CD4-positive, alpha-beta memory T cell (primary cell): ENCODE measurements around the gene TNC. TPM values are rescaled to one million over a fixed set of nuclear protein-coding genes. Genes with fewer than 3 reads are reported as not detected.

Source experiments
- CTCF ChIA-PET: fragments of 350-600 bp; sonication (Branson Sonifier 250); formaldehyde crosslinking; loops from one replicate; lab custom pipeline; 2021; ENCODE audit warnings: inconsistent platforms; ENCODE audit not compliant: partially characterized antibody; lab: Charles Lee
- POLR2A ChIA-PET: fragments of 350-600 bp; sonication (Branson Sonifier 250); formaldehyde crosslinking; loops from one replicate; lab custom pipeline; 2021; ENCODE audit not compliant: partially characterized antibody; lab: Charles Lee
- DNase-seq, 5 donors: peaks; one replicate each; pipeline versions ENCODE4 v3.0.0 to v3.0.0-alpha.2; 2020 to 2022; ENCODE audit warnings: mixed read lengths in 1 of 5
- H3K27ac ChIP-seq: one replicate; pipeline ENCODE4 v1.7.0; 2013; ENCODE audit warnings: low read depth, low read length
- H3K27me3 ChIP-seq: 2 replicates; pipeline ENCODE4 v1.7.0; 2013; ENCODE audit warnings: mild to moderate bottlenecking, low read length, moderate library complexity; ENCODE audit not compliant: insufficient read depth
- H3K36me3 ChIP-seq: 2 replicates; pipeline ENCODE4 v1.7.0; 2013; ENCODE audit warnings: mild to moderate bottlenecking, low read length, moderate library complexity; ENCODE audit not compliant: insufficient read depth
- H3K4me1 ChIP-seq: 2 replicates; pipeline ENCODE4 v1.7.0; 2013; ENCODE audit warnings: mild to moderate bottlenecking, low read length, moderate library complexity; ENCODE audit not compliant: insufficient read depth
- H3K4me3 ChIP-seq, 2 donors: one replicate each; pipeline ENCODE4 v1.7.0; 2013; ENCODE audit warnings: low read length in 2 of 2, mild to moderate bottlenecking in 1 of 2
- H3K9me3 ChIP-seq, 2 donors: one replicate each; pipeline ENCODE4 v1.7.0; 2013; ENCODE audit warnings: low read length in 2 of 2, control low read depth in 1 of 2; ENCODE audit not compliant: control insufficient read depth in 1 of 2
- H3K27ac Mint-ChIP-seq, 7 donors: one replicate each; pipeline ENCODE4 v1.8.0; 2020 to 2021; ENCODE audit warnings: mixed read lengths in 7 of 7, mild to moderate bottlenecking in 6 of 7, inconsistent platforms in 3 of 7, moderate library complexity in 3 of 7
- H3K27me3 Mint-ChIP-seq, 2 donors: one replicate each; pipeline ENCODE4 v1.8.0; 2020 to 2021; ENCODE audit warnings: mixed read lengths in 2 of 2
- H3K36me3 Mint-ChIP-seq, 2 donors: one replicate each; pipeline ENCODE4 v1.8.0; 2020 to 2021; ENCODE audit warnings: mixed read lengths in 2 of 2, inconsistent platforms in 1 of 2, mild to moderate bottlenecking in 1 of 2
- H3K4me1 Mint-ChIP-seq, 4 donors: one replicate each; pipeline ENCODE4 v1.8.0; 2020 to 2021; ENCODE audit warnings: mixed read lengths in 4 of 4, mild to moderate bottlenecking in 1 of 4
- H3K4me3 Mint-ChIP-seq, 8 donors: one replicate each; pipeline ENCODE4 v1.8.0; 2020 to 2021; ENCODE audit warnings: mixed read lengths in 8 of 8, mild to moderate bottlenecking in 7 of 8, moderate library complexity in 6 of 8, inconsistent platforms in 3 of 8
- H3K9me3 Mint-ChIP-seq, 8 donors: one replicate each; pipeline ENCODE4 v1.8.0; 2020 to 2021; ENCODE audit warnings: mixed read lengths in 8 of 8, mild to moderate bottlenecking in 5 of 8, inconsistent platforms in 3 of 8, moderate library complexity in 1 of 8
- intact Hi-C: fragments of 100-400 bp; cut with micrococcal nuclease; formaldehyde crosslinking; loops from one replicate; pipeline ENCODE4 v1.15.1; 2023
- polyA plus RNA-seq, 2 donors: library from polyadenylated mRNA; unstranded; fragments of 300-500 nt; fragmentation: Illumina TruSeq; gene quantifications; one replicate each; pipeline ENCODE4 v1.2.3, GENCODE V29; 2021
- total RNA-seq, 2 experiments: library from RNA; stranded (reverse); gene quantifications; one replicate each; pipeline ENCODE4 v1.2.3, GENCODE V29; 2021

Gene TNC
- total and polyA plus RNA-seq, 4 experiments from 2014 or later: not detected

GRCh38 chr9:115050002-115050490 is 67.9 kb downstream of the TNC start:
- Histone ChIP-seq H3K36me3 (no peaks in the 10 kb centered on the region), H3K4me1 (no peaks in the 10 kb centered on the region), H3K27ac (no peak overlapping the region), H3K27me3 (no peaks in the 10 kb centered on the region), H3K9me3 (no peaks in the 10 kb centered on the region), H3K4me3 (no peak overlapping the region)
- DNase-seq: no peak
- Mint-ChIP-seq H3K4me3 (no peak overlapping the region), H3K27ac (no peak overlapping the region), H3K27me3 (peaks cover 7 to 15% of the 10 kb centered on the region in 2 donors), H3K36me3 (no peaks in the 10 kb centered on the region), H3K4me1 (no peaks in the 10 kb centered on the region), H3K9me3 (no peaks in the 10 kb centered on the region)
- POLR2A ChIA-PET: no interaction called here
- intact Hi-C loops: no loop called here
- CTCF ChIA-PET: no interaction called here

GRCh38 chr9:115046824-115047223 is 71.1 kb downstream of the TNC start:
- Histone ChIP-seq H3K9me3 (no peaks in the 10 kb centered on the region), H3K27ac (no peak overlapping the region), H3K27me3 (no peaks in the 10 kb centered on the region), H3K4me3 (no peak overlapping the region), H3K4me1 (no peaks in the 10 kb centered on the region), H3K36me3 (no peaks in the 10 kb centered on the region)
- ChIA-PET CTCF (no interaction called here), POLR2A (no interaction called here)
- no peaks in the 10 kb centered on the region for H3K9me3 Mint-ChIP-seq
- no peak overlapping the region for H3K4me3 Mint-ChIP-seq
- no peak for DNase-seq
- peaks cover 7 to 12% of the 10 kb centered on the region in 2 donors for H3K27me3 Mint-ChIP-seq
- H3K27ac Mint-ChIP-seq: no peak overlapping the region
- intact Hi-C loops: no loop called here
- no peaks in the 10 kb centered on the region for H3K4me1 Mint-ChIP-seq
- H3K36me3 Mint-ChIP-seq: no peaks in the 10 kb centered on the region

- Mint-ChIP-seq H3K4me3 (no peak overlapping the region), H3K27ac (no peak overlapping the region), H3K9me3 (no peaks in the 10 kb centered on the region), H3K4me1 (no peaks in the 10 kb centered on the region), H3K36me3 (no peaks in the 10 kb centered on the region), H3K27me3 (peaks cover 7 to 12% of the 10 kb centered on the region in 2 donors)
- H3K36me3 ChIP-seq: no peaks in the 10 kb centered on the region
- CTCF ChIA-PET: interaction anchor here (1.8 kb wide), 1 partner anchor 8 kb away, joined by 5 read pairs; no protein-coding TSS in a partner anchor
- POLR2A ChIA-PET: no interaction called here
- no peak for DNase-seq
- no peaks in the 10 kb centered on the region for H3K9me3 ChIP-seq
- no peaks in the 10 kb centered on the region for H3K4me1 ChIP-seq
- H3K27me3 ChIP-seq: no peaks in the 10 kb centered on the region
- H3K4me3 ChIP-seq: no peak overlapping the region
- intact Hi-C loops: no loop called here
- no peak overlapping the region for H3K27ac ChIP-seq
Measured at GRCh38 chr9:115046199-115046598, 71.8 kb downstream of the TNC start.

- no peak overlapping the region for H3K4me3 ChIP-seq
- Mint-ChIP-seq H3K9me3 (no peaks in the 10 kb centered on the region), H3K4me1 (no peaks in the 10 kb centered on the region), H3K4me3 (no peak overlapping the region), H3K27ac (no peak overlapping the region), H3K36me3 (no peaks in the 10 kb centered on the region), H3K27me3 (peaks cover 5 to 12% of the 10 kb centered on the region in 2 donors)
- ChIA-PET CTCF (no interaction called here), POLR2A (no interaction called here)
- H3K9me3 ChIP-seq: no peaks in the 10 kb centered on the region
- intact Hi-C loops: no loop called here
- no peak for DNase-seq
- H3K36me3 ChIP-seq: no peaks in the 10 kb centered on the region
- H3K4me1 ChIP-seq: no peaks in the 10 kb centered on the region
- H3K27me3 ChIP-seq: no peaks in the 10 kb centered on the region
- H3K27ac ChIP-seq: no peak overlapping the region
Measured at GRCh38 chr9:115043632-115044031, 74.3 kb downstream of the TNC start.

- Mint-ChIP-seq H3K4me1 (no peaks in the 10 kb centered on the region), H3K36me3 (no peaks in the 10 kb centered on the region), H3K27me3 (peaks cover 5 to 11% of the 10 kb centered on the region in 2 donors), H3K4me3 (no peak overlapping the region), H3K27ac (no peak overlapping the region), H3K9me3 (no peaks in the 10 kb centered on the region)
- intact Hi-C loops: no loop called here
- Histone ChIP-seq H3K9me3 (no peaks in the 10 kb centered on the region), H3K36me3 (no peaks in the 10 kb centered on the region), H3K27me3 (no peaks in the 10 kb centered on the region), H3K4me3 (no peak overlapping the region), H3K27ac (no peak overlapping the region), H3K4me1 (no peaks in the 10 kb centered on the region)
- ChIA-PET CTCF (no interaction called here), POLR2A (no interaction called here)
- no peak for DNase-seq
Measured at GRCh38 chr9:115042781-115043509, 75.0 kb downstream of the TNC start.

GRCh38 chr9:115039516-115040120 is 78.3 kb downstream of the TNC start:
- H3K4me3 ChIP-seq: no peak overlapping the region
- peaks cover 9% of the 10 kb centered on the region for H3K4me1 ChIP-seq
- Mint-ChIP-seq H3K27me3 (peaks cover 0 to 2% of the 10 kb centered on the region in 2 donors), H3K27ac (no peak overlapping the region), H3K9me3 (no peaks in the 10 kb centered on the region), H3K36me3 (no peaks in the 10 kb centered on the region), H3K4me1 (peaks cover 10 to 17% (median 11%) of the 10 kb centered on the region in 4 donors), H3K4me3 (no peak overlapping the region)
- H3K9me3 ChIP-seq: no peaks in the 10 kb centered on the region
- POLR2A ChIA-PET: no interaction called here
- no peaks in the 10 kb centered on the region for H3K27me3 ChIP-seq
- no peaks in the 10 kb centered on the region for H3K36me3 ChIP-seq
- H3K27ac ChIP-seq: no peak overlapping the region
- intact Hi-C loops: no loop called here
- CTCF ChIA-PET: interaction anchor here (0.9 kb wide), 1 partner anchor 9 kb away, joined by 3 read pairs; no protein-coding TSS in a partner anchor
- DNase-seq: no peak

- Mint-ChIP-seq H3K4me1 (peaks cover 10 to 17% (median 12%) of the 10 kb centered on the region in 4 donors), H3K9me3 (no peaks in the 10 kb centered on the region), H3K36me3 (no peaks in the 10 kb centered on the region), H3K4me3 (no peak overlapping the region), H3K27me3 (peaks cover 0 to 1% of the 10 kb centered on the region in 2 donors), H3K27ac (no peak overlapping the region)
- ChIA-PET POLR2A (no interaction called here), CTCF (no interaction called here)
- Histone ChIP-seq H3K4me1 (peaks cover 9% of the 10 kb centered on the region), H3K27ac (no peak overlapping the region), H3K4me3 (no peak overlapping the region), H3K36me3 (no peaks in the 10 kb centered on the region), H3K27me3 (no peaks in the 10 kb centered on the region), H3K9me3 (no peaks in the 10 kb centered on the region)
- intact Hi-C loops: no loop called here
- no peak for DNase-seq
Measured at GRCh38 chr9:115038178-115038577, 79.8 kb downstream of the TNC start.
